GM15510 (cell line): ENCODE data around the gene DAP.

ENCODE experiments used
- POLR2A ChIP-seq: IDR thresholded peaks from 3 replicates; pipeline ENCODE4 v1.6.1; 2011; ENCODE audit warnings: borderline replicate concordance; ENCODE audit not compliant: insufficient read length; ENCODE audit errors: extremely low read depth

Gene DAP

GRCh38 chr5:10761185-10761932 lies at the start of gene DAP:
Gene DAP (minus strand): TSS chr5:10761234. CDS start chr5:10761068, 166 bp downstream.
- TF ChIP-seq POLR2A, result peak; percentile 70

GRCh38 chr5:10808347-10809226 lies 47.6 kb upstream of the DAP start:
- no peak for TF ChIP-seq POLR2A

GRCh38 chr5:10801931-10802666 lies 41.1 kb upstream of the DAP start:
- no peak for TF ChIP-seq POLR2A

- no peak for TF ChIP-seq POLR2A
Measured at GRCh38 chr5:10800852-10801251, 39.8 kb upstream of the DAP start.

- no peak for TF ChIP-seq POLR2A
Measured at GRCh38 chr5:10797261-10797660, 36.2 kb upstream of the DAP start.

GRCh38 chr5:10793785-10794184 lies 32.8 kb upstream of the DAP start:
- TF ChIP-seq POLR2A, result no peak

GRCh38 chr5:10792336-10792735 lies 31.3 kb upstream of the DAP start:
- no peak for TF ChIP-seq POLR2A

GRCh38 chr5:10789726-10790125 lies 28.7 kb upstream of the DAP start:
- no peak for TF ChIP-seq POLR2A

- TF ChIP-seq POLR2A, result no peak
Measured at GRCh38 chr5:10789021-10789420, 28.0 kb upstream of the DAP start.

- TF ChIP-seq POLR2A, result no peak
Measured at GRCh38 chr5:10788358-10788757, 27.3 kb upstream of the DAP start.

GRCh38 chr5:10786835-10787234 lies 25.8 kb upstream of the DAP start:
- no peak for TF ChIP-seq POLR2A

- no peak for TF ChIP-seq POLR2A
Measured at GRCh38 chr5:10779592-10779991, 18.6 kb upstream of the DAP start.

GRCh38 chr5:10778179-10778910 lies 17.3 kb upstream of the DAP start:
- TF ChIP-seq POLR2A, result no peak

GRCh38 chr5:10775646-10776045 lies 14.6 kb upstream of the DAP start:
- TF ChIP-seq POLR2A, result no peak
